HAP-1 (cell line): ENCODE results near the gene IFNGR1.
A peak's percentile ranks its signal among the peaks of the same experiment; 100 is the strongest.
"Not testable (repeated sequence)": the region's sequence is repeated elsewhere in the genome, so short reads cannot be mapped to it uniquely, and the experiment has no call there.

ENCODE experiments used
- DNase-seq, 2 experiments: peaks; one replicate each; pipeline ENCODE4 v3.0.0-alpha.2; 2016 to 2020; ENCODE audit warnings: low spot score in 2 of 2
- H3K27me3 ChIP-seq: fragments of 250-450 bp; sonication (Bioruptor Pico); 2 replicates; pipeline ENCODE4 v1.5.1; 2020; ENCODE audit warnings: low read depth, mild to moderate bottlenecking, moderate library complexity
- H3K36me3 ChIP-seq: fragments of 250-450 bp; sonication (Bioruptor Pico); replicated peaks from 2 replicates; pipeline ENCODE4 v1.5.1; 2020; ENCODE audit warnings: mild to moderate bottlenecking
- H3K4me1 ChIP-seq: fragments of 250-450 bp; sonication (Bioruptor Pico); 2 replicates; pipeline ENCODE4 v1.5.1; 2020; ENCODE audit warnings: mild to moderate bottlenecking
- H3K4me3 ChIP-seq: fragments of 250-450 bp; sonication (Bioruptor Pico); 2 replicates; pipeline ENCODE4 v1.5.1; 2020; ENCODE audit warnings: mild to moderate bottlenecking, moderate library complexity
- H3K9me3 ChIP-seq: fragments of 250-450 bp; sonication (Bioruptor Pico); 2 replicates; pipeline ENCODE4 v1.5.1; 2020; ENCODE audit warnings: mild to moderate bottlenecking, moderate library complexity
- in situ Hi-C: fragments of 300-500 bp; cut with MboI; formaldehyde crosslinking; loops from 3 replicates; pipeline ENCODE4 v1.14.3; 2020; ENCODE audit warnings: low sequenced_read_pairs, inconsistent platforms, mixed read lengths

Gene IFNGR1

GRCh38 chr6:137230547-137230946 lies 11.4 kb upstream of the IFNGR1 start:
- Histone ChIP-seq H3K36me3 (no peaks in the 10 kb centered on the region), H3K27me3 (0 out of 2 replicates have a peak, but pooled peaks cover 3% of the 10 kb centered on the region), H3K4me1 (peaks cover 2% of the 10 kb centered on the region; the same call in 1 of the 2 replicates), H3K9me3 (no peaks in the 10 kb centered on the region), H3K4me3 (no peak overlapping the region)
- DNase-seq = no peak
- in situ Hi-C loops = no loop called here

- Histone ChIP-seq H3K4me3 (no peak overlapping the region), H3K36me3 (no peaks in the 10 kb centered on the region), H3K27me3 (no peaks in the 10 kb centered on the region), H3K4me1 (peaks cover 2% of the 10 kb centered on the region; the same call in 1 of the 2 replicates), H3K9me3 (no peaks in the 10 kb centered on the region)
- no peak for DNase-seq
- in situ Hi-C loops = no loop called here
Observed at GRCh38 chr6:137229075-137229759, 10.0 kb upstream of the IFNGR1 start.

- no peaks in the 10 kb centered on the region for H3K9me3 ChIP-seq
- DNase-seq = no peak
- H3K4me1 ChIP-seq = peaks cover 2% of the 10 kb centered on the region; the same call in 1 of the 2 replicates
- in situ Hi-C loops = no loop called here
- no peaks in the 10 kb centered on the region for H3K27me3 ChIP-seq
- H3K36me3 ChIP-seq = no peaks in the 10 kb centered on the region
- H3K4me3 ChIP-seq = no peak overlapping the region
Observed at GRCh38 chr6:137227871-137228302, 8.7 kb upstream of the IFNGR1 start.

GRCh38 chr6:137226697-137227096 lies 7.5 kb upstream of the IFNGR1 start:
- no peaks in the 10 kb centered on the region for H3K27me3 ChIP-seq
- in situ Hi-C loops = no loop called here
- no peak overlapping the region for H3K4me3 ChIP-seq
- H3K36me3 ChIP-seq = no peaks in the 10 kb centered on the region
- DNase-seq = peak; percentile 21 to 29
- peaks cover 2% of the 10 kb centered on the region; the same call in 1 of the 2 replicates for H3K4me1 ChIP-seq
- no peaks in the 10 kb centered on the region for H3K9me3 ChIP-seq

GRCh38 chr6:137224799-137225198 lies 5.6 kb upstream of the IFNGR1 start:
- Histone ChIP-seq H3K27me3 (no peaks in the 10 kb centered on the region), H3K4me3 (no peak overlapping the region), H3K4me1 (peaks cover 2% of the 10 kb centered on the region; the same call in 1 of the 2 replicates), H3K36me3 (no peaks in the 10 kb centered on the region), H3K9me3 (no peaks in the 10 kb centered on the region)
- in situ Hi-C loops = no loop called here
- DNase-seq = no peak

GRCh38 chr6:137223370-137224131 lies 4.4 kb upstream of the IFNGR1 start:
- Histone ChIP-seq H3K27me3 (no peaks in the 10 kb centered on the region), H3K4me1 (peaks cover 6% of the 10 kb centered on the region), H3K36me3 (no peaks in the 10 kb centered on the region), H3K9me3 (no peaks in the 10 kb centered on the region), H3K4me3 (no peak overlapping the region)
- in situ Hi-C loops = no loop called here
- no peak for DNase-seq

- in situ Hi-C loops = no loop called here
- peaks cover 15% of the 10 kb centered on the region for H3K4me1 ChIP-seq
- no peak for DNase-seq
- H3K36me3 ChIP-seq = no peaks in the 10 kb centered on the region
- no peaks in the 10 kb centered on the region for H3K27me3 ChIP-seq
- H3K9me3 ChIP-seq = no peaks in the 10 kb centered on the region
- H3K4me3 ChIP-seq = no peak overlapping the region
Observed at GRCh38 chr6:137222381-137222780, 3.2 kb upstream of the IFNGR1 start.

GRCh38 chr6:137219664-137220252 lies 573 bp upstream of the IFNGR1 start:
- no peaks in the 10 kb centered on the region for H3K9me3 ChIP-seq
- no peaks in the 10 kb centered on the region for H3K27me3 ChIP-seq
- H3K4me3 ChIP-seq = peak overlapping the region; percentile 81
- in situ Hi-C loops = no loop called here
- H3K36me3 ChIP-seq = no peaks in the 10 kb centered on the region
- H3K4me1 ChIP-seq = peaks cover 15% of the 10 kb centered on the region
- DNase-seq = no peak

- no peaks in the 10 kb centered on the region for H3K9me3 ChIP-seq
- in situ Hi-C loops = no loop called here
- no peaks in the 10 kb centered on the region for H3K36me3 ChIP-seq
- DNase-seq = peak; percentile 40 to 41
- no peaks in the 10 kb centered on the region for H3K27me3 ChIP-seq
- H3K4me1 ChIP-seq = peaks cover 15% of the 10 kb centered on the region
- peak overlapping the region; percentile 81 for H3K4me3 ChIP-seq
Observed at GRCh38 chr6:137218473-137218916, 690 bp downstream of the IFNGR1 start.

- H3K36me3 ChIP-seq = no peaks in the 10 kb centered on the region
- H3K9me3 ChIP-seq = no peaks in the 10 kb centered on the region
- no peaks in the 10 kb centered on the region for H3K27me3 ChIP-seq
- peak in 1 of 2 experiments; percentile 4 for DNase-seq
- in situ Hi-C loops = no loop called here
- H3K4me3 ChIP-seq = peak overlapping the region; percentile 81
- H3K4me1 ChIP-seq = peaks cover 15% of the 10 kb centered on the region
Observed at GRCh38 chr6:137217801-137218472, 1.2 kb downstream of the IFNGR1 start.

GRCh38 chr6:137216875-137217553 lies 2.2 kb downstream of the IFNGR1 start:
- Histone ChIP-seq H3K4me1 (peaks cover 15% of the 10 kb centered on the region), H3K36me3 (no peaks in the 10 kb centered on the region), H3K27me3 (no peaks in the 10 kb centered on the region), H3K9me3 (no peaks in the 10 kb centered on the region; the same call in 1 of the 2 replicates), H3K4me3 (no peak overlapping the region)
- peak in 1 of 2 experiments; percentile 2 for DNase-seq
- in situ Hi-C loops = no loop called here

- DNase-seq = no peak
- Histone ChIP-seq H3K9me3 (no peaks in the 10 kb centered on the region; the same call in 1 of the 2 replicates), H3K27me3 (no peaks in the 10 kb centered on the region), H3K4me3 (no peak overlapping the region), H3K4me1 (peaks cover 15% of the 10 kb centered on the region), H3K36me3 (no peaks in the 10 kb centered on the region)
- in situ Hi-C loops = no loop called here
Observed at GRCh38 chr6:137216106-137216505, 3.1 kb downstream of the IFNGR1 start.

- H3K9me3 ChIP-seq, H3K4me3 ChIP-seq, H3K36me3 ChIP-seq, H3K27me3 ChIP-seq, DNase-seq, in situ Hi-C loops: not testable (repeated sequence)
- H3K4me1 ChIP-seq = peaks cover 15% of the 10 kb centered on the region
Observed at GRCh38 chr6:137215630-137216029, 3.6 kb downstream of the IFNGR1 start.
